Measurements from ENCODE around the gene SMIM13.

The SMIM13 gene

GRCh38 chr6:11153447-11153846, 59.8 kb downstream of the SMIM13 start:
- DNase-seq (ENCODE audit: low read depth in 2 of 2), result no peak

GRCh38 chr6:11155589-11155988, 62.0 kb downstream of the SMIM13 start:
- DNase-seq (ENCODE audit: low read depth in 2 of 2), result no peak

- DNase-seq (ENCODE audit: low read depth in 2 of 2), result no peak
Measured at GRCh38 chr6:11160199-11160598, 66.6 kb downstream of the SMIM13 start.

DNA sequence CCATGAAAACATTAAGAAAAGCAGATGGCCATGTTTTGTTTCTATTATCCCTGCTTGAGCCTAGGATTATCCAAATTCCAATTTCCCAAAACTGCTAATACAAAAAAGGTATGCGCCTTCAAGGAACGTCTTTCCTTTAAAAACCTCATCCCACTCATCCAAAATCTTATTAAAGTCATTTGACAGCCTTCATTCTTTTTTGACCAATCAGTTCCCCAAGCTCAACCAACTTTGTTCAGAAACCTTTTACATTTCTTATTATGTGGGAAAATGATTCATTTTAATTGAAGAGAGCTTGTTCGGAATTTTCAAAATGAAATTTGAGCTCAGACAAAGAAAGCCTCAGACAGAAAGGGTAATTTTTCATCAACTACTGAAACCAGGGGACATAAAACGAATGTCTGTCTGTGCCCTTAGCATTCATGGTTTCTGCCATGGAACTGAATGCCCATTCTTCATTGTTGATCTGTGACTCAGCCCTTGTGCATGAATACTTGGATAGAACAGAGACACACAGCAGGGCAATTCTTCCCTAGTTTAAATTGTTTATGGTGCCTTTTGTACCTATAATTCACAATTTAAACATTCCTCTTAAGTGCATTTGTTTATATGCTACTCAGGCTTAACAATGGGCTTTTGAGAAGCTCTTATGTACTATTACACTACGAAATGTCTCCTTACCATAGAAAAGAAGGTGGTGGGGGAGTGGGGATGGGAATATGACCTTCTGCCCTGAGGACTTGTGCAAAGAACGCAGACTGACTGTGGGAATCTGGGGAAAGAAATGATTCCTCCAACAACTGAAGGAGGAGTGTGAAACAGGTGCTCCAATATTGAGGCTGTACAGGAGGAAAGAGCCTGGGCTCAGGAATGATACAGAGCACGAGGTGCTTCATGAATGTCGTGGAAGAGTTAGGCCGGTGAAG, 67.7 kb downstream of the SMIM13 start:
- no peak for DNase-seq (ENCODE audit: low read depth in 2 of 2)

DNA sequence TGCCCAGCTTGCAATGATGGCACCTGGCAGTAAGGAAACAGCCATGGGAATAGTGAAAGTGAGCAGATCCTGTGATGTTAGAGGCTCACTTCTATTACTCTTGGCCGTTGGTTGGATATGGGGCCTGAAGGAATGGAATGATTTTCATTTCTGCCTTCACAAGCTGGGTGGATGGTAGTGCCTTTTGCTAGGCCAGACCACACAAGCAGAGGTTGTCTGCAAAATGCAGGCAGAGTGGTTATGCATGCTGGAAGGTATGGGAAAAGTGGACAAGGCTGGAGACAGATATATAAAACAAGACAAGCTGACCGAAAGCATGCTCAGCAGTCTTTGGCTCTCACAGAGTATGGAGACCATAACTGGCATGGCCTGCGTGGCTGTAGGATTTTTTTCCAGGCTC, 68.6 kb downstream of the SMIM13 start:
- DNase-seq (ENCODE audit: low read depth in 2 of 2), result no peak

- no peak for DNase-seq (ENCODE audit: low read depth in 2 of 2)
Measured at GRCh38 chr6:11163932-11164331, 70.3 kb downstream of the SMIM13 start.

- no peak for DNase-seq (ENCODE audit: low read depth in 2 of 2)
Measured at GRCh38 chr6:11164717-11165646, 71.3 kb downstream of the SMIM13 start.

- no peak for DNase-seq (ENCODE audit: low read depth in 2 of 2)
Measured at GRCh38 chr6:11166948-11167347, 73.3 kb downstream of the SMIM13 start.

GRCh38 chr6:11168091-11168635, 74.5 kb downstream of the SMIM13 start:
- DNase-seq (ENCODE audit: low read depth in 2 of 2), result no peak

- no peak for DNase-seq (ENCODE audit: low read depth in 2 of 2)
Measured at GRCh38 chr6:11171952-11172351, 78.3 kb downstream of the SMIM13 start.

GRCh38 chr6:11172501-11173327, 79.1 kb downstream of the SMIM13 start:
- peak; percentile 58 to 70 for DNase-seq (ENCODE audit: low read depth in 2 of 2)

GRCh38 chr6:11174242-11174611, 80.6 kb downstream of the SMIM13 start:
- no peak for DNase-seq (ENCODE audit: low read depth in 2 of 2)

DNA sequence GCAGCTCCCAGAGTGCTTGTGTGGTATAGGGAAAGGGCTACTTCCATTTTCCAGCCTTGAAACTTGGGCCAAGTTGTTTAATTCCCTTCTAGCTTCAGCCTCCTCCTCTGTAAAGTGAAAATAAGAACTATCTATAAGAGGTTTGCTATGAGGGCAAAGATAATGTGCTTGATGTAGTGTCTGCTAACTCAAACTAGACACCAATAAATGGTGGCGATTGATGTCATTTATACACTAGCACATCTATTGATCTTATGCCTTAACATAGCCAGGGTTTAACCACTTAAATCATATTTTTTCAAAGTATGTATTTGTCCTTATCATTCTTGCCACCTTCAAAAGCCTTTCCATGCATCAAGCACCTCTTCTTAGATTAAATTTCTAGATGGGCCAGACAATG, 83.6 kb downstream of the SMIM13 start:
- DNase-seq (ENCODE audit: low read depth in 2 of 2), result no peak

- no peak for DNase-seq (ENCODE audit: low read depth in 2 of 2)
Measured at GRCh38 chr6:11179088-11179418, 85.4 kb downstream of the SMIM13 start.

- no peak for DNase-seq (ENCODE audit: low read depth in 2 of 2)
Measured at GRCh38 chr6:11179419-11180202, 86.0 kb downstream of the SMIM13 start.

GRCh38 chr6:11181478-11182136, 88.0 kb downstream of the SMIM13 start:
- no peak for DNase-seq (ENCODE audit: low read depth in 2 of 2)

DNA sequence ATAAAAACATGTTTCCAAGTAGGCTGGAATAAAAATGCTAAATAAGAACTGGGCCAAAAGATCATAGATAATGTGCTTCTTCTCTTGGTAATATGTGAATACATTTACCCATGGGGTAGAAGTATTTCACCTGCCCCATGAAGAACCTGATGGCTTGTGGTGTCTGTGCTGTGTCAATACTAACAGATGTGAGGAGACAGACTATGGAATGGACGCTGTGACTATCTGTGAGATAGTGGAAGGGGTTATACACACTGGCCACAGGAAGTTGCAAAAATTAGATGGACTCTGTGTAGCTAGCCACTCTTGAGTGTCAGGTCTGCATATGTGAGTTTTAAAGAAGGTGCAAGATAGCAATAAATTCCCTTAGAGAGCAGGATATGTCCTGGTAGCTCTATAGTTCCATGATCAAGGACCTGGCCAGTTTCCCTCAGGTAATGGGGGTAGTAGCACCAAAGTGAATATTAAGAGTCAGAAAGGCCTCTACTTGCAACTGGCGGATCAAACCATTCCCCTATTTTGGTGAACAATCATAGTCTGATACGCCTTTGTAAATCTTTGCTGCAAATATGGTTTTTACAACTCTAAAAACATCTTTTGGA, 90.2 kb downstream of the SMIM13 start:
- no peak for DNase-seq (ENCODE audit: low read depth in 2 of 2)

GRCh38 chr6:11185204-11185842, 91.7 kb downstream of the SMIM13 start:
- no peak for DNase-seq (ENCODE audit: low read depth in 2 of 2)

DNA sequence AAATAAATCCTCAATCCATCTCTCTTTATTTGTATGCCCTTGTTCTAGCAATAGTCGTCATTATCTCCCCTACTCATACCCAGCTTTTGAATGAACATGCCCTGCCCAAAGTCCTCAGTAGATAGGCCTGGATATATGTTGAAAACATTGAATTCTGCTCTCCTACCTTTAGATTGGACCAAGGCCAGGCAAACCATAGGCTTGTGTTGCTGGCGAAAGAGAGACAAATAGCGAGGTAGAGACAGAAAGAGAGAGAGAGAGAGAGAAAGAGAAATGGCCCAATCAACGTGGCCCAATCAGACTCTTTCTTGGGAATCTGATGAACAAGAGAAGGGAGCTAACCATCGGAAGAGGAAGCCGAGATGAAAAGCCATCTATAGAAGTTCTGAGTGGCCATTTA, 93.7 kb downstream of the SMIM13 start:
- DNase-seq (ENCODE audit: low read depth in 2 of 2), result no peak
